DMS153 treated with DMSO at 0.1 percent for 48 hours (cell line): Measurements from ENCODE around the gene CPA1.
A peak's percentile ranks its signal among the peaks of the same experiment; 100 is the strongest.

Experiments used
- DNase-seq: peaks from one replicate; lab custom pipeline; 2025; ENCODE audit not compliant: unreplicated experiment; lab: John Stamatoyannopoulos, UW

The CPA1 gene

DNA sequence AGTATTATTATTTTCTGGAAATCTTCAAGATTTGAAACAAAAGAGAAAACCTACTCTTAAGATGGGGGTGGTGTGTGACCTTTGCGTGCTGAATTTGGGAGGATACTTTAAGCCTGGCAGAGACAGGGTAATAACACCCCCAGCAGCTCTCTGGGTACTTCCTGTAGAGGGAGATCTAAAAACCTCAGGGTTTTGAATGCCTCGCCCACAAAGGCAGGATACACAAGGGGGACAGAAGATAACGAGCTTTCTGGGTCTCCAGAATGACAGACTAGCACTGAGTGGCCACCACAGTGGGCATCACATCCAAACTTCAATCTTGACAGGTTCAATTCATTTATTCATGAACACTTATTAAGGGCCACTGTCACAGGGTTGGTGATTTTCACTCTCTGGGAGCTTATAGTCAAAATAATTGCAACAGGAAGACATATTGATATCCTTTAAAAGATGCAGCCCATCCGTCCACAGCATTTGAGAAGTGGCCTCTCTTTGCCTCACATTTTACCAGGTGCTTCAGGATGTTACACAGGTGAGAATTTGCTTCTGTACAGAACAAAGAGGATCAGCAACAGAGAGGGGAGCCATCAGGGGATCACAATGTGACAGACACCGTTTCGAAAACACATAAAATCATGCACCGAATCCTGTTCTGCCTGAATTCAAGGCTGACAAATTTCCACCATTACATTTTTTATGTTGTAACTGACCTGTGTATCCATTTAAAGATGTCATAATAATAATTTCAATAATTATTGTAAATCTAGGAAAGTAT is 14.3 kb downstream of the CPA1 start:
- no peak for DNase-seq

DNA sequence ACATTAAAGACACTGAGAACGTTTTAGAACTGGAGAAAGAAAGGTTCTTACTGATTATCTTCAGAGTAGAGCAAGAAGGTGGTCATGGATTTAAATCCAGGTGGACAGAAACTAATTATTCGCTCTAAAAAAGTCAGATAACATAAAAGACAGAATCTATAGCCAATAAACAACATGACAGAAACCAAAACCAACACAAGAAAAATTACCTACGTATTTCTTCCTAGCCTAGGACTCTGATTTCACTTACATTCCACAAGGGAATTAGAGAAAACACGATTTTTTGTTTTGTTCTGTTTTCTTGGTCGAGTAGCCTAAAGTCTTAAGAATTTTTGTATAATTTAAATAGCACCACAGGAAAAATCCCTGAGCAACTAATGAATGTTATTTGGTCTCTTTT is 15.1 kb downstream of the CPA1 start:
- DNase-seq, result no peak

DNA sequence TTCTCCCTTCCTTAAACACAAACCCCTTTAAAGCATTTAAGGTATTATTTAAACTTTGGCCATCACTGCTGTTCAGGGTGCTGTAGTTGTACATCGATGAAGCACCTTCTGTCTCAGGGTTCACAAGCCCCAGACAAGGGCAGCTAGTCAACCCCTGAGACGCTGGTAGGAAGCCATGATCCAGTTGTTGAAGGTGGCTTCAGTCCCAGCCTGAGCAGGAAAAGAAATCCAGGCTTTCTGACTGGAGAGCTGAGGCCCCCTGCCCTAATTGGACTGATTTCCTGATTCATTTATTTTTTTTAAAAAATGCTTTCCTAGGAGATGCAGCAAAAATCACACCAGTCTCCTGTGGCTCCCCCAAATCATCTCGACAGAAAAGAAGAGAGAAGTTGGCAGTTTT is 15.8 kb downstream of the CPA1 start:
- DNase-seq, result no peak

DNA sequence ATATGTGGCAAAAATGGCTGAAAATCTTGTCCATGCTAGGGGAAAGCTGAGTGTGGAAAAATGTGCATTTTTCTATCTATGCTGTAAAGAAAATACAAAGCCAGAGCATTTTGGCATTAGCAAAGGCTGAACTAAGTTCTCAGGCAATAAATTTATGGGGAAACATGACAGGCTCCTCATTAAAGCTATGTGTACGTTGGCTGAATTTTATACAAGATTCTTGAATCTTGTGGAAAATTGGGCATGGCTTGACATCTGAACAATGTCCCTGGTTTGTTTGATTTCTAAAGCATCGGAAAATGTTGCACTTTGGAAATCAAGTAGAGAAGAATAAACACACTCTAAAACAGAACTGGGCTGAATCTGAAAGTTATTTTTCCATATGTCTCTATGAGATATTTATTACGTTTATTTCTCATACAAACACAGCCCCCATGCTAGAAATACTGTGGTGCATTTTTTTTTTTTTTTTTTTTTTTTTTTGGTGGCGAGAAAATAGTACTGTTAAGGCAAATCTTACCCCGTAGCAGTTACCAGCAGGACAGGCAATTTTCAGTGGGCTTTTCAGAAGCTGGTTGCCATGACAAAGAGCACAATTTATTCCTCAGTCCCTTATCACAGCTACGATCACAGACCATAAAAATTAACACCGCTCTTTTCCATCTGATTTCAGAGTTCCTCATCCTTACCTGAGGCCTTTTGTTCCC is 16.9 kb downstream of the CPA1 start:
- DNase-seq, result no peak

DNA sequence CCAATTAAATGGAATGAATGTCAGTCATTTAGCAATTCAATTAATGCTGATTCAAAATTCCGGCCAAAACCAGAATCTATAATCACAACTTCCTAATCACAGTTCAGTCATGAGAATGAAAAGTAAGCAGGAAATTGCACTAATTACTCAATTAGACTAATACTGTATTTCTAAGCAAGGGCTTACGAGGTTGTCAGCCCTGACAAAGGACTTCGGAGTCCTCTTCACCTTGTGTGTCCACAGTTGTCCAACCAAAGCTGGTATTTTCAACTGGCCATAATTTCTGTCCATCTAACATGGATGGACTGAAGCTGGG is 17.4 kb downstream of the CPA1 start:
- DNase-seq, result no peak

DNA sequence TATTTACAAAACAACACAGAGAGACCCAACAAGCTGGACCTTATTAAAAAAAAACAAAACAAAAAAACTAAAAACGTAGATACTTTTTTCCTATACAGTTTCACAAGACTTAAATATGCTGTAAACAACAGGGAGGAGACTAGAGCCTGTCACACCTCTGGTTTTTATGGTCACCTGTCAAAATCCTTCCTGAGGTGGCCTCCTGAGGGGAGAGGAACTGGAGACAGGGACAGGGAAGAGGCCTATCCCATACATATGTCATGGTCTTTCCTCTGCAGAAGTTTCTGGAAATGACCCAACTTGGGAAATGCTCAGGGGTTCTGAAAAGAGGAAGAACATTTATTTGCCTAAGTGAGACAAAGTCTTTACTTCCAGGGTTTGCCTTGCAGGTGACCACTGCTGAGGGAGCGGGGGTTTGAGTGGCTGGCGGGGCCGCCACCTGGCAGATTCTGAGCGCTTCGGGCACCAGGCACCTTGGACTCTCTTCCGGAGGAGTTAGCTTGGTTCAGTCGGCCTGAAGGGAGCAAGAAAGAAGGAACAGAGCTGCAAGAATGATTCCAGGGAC is 18.3 kb downstream of the CPA1 start:
- DNase-seq, result no peak

DNA sequence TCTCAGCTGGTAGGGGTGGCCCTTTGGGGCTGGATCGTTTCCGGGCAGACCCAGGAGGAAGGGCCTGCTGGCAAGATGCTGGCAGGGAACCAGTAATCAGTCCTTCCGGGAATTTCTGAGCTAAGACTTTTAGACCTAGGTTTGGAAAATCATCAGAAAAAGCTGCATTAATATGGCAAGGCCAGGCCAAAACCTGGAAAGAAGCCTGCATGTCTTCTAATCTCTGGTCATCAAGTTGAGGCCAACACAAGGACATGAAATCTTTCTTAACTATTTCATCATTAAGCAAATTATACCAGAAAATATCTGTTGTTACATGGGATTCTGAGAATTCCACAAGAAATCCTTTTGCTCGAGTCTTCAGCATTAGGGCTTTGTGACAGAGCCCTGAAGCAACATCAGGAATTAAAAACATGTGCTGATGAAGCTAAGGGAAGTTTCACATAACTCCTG is 19.9 kb downstream of the CPA1 start:
- no peak for DNase-seq

DNA sequence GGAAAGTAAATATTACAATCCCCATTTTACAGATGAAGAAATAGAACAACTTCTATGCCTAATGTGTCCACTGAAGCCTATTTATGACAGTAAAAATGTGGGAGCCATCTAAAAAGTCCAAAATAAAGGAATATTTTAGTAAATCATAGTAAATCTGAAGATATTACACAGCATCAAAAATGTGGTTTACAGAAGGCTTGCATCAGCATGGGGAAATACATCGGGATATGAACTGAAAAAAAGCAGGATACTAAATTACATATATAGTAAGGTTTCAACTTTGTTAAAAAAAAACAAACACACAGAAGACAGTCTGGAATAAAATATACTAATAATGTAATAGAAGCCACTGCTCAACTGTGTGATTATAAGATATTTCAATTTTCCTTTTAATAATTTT is 20.8 kb downstream of the CPA1 start:
- no peak for DNase-seq

DNA sequence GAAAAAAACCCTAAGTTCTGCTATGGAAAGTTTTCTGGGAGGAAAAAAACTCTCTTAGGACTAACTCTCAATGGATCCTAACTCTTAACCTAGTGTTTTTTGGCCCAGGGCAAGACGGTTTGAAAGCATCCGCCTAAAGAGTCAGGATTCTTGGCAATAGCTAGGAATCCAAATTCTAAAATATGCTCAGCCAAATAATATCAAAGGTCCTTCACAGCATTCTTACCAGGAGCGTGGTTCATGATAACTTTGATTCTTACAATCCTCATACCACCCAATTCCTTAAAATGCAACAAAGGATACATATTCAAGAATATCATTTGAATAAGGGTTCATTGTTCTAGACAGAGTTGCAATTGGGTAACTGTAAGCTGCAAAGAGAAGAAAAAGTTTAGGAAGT is 21.3 kb downstream of the CPA1 start:
- DNase-seq, result no peak

DNA sequence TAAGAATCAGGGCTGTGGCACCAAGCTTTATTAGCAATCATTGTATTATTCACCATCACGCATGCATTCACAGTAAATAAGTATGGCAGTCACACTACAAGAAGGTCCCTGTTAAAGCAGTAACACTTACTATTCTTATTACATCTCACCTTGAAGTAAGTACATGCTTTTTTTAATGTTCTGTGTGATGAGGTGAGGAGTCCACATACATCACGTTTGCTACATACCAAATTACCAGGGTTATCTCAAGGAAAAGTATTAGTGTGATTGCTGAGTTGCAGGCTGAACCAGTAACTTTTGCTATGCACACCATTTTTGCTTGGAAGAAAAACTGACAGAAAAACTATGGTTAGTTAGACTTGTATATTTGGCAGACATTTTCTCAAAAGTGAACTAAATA is 24.7 kb downstream of the CPA1 start:
- no peak for DNase-seq

DNA sequence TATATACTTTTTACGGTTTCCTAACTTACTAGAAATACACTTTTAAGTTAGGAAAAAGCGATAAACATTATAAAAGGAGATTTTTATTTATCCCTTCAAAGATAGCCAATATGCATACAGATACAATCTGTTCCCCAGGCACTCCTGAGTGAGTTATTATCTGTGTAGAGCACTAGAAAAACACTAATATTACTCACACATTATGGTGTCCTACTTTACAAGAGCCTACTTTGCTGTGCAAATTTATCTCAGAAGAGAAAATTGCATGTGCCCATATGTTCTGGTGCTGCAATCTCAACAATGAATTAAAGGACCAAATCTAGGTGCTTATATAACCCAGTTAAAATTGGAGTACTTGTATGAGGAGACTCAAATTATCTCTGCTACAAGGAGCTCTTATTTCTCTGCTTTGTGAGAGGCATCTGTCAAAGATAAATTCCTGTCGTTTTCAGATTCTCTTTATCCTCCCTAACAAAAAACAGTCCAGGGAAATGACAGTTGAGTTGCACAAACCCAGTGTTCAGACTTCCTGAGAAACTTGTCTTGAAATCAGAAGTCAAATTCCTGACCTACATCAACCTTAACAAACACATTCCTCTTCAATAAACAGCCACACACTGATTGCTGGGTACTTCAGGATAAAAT is 28.9 kb downstream of the CPA1 start:
- no peak for DNase-seq

DNA sequence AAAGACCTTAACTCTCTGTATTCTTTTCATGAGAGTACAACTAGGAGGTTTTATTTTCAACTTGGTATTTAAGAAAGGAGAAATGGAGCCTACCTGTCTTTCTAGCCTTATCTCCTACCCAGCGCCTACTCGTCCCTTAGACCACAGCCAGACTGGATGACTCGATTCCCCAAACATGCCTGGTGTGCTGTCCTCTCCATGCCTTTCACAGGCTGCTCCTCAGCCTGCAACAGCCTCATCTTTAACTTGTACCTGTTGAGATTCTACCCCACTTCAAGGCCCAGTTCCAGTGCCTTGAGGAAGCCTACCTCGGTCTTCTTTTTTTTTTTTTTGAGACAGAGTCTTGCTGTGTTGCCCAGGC is 29.4 kb downstream of the CPA1 start:
- DNase-seq, result no peak

DNA sequence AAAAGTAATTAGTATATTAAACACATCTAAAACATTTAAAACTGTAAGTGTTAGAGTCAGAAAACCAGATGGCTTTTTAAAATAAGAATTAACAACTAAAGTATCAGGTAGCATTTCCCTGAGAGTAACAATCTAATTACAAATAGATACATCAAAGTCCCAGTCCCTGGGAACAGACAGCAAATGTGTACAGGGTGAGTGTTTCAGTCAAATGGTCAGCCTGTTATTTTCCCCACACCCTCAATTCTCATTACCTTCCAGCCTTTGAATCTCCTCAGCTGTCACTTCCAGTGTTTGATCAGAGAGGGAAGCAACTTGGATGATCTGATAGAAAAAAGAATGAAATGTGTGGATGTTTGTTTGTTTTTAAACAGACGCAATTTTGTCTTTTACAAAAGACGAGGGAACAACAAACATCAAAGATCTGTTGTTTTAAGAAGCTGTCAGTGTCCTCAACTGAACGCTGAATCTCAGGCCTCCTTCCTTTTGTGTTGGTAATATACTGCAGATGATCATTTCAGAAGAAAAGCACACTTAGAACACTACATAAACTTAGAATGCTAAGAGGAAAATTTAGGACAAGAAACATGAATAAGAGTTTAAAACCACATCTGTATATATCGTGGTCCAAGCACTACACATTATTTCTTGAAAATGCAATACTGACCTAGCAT is 30.7 kb downstream of the CPA1 start:
- no peak for DNase-seq

DNA sequence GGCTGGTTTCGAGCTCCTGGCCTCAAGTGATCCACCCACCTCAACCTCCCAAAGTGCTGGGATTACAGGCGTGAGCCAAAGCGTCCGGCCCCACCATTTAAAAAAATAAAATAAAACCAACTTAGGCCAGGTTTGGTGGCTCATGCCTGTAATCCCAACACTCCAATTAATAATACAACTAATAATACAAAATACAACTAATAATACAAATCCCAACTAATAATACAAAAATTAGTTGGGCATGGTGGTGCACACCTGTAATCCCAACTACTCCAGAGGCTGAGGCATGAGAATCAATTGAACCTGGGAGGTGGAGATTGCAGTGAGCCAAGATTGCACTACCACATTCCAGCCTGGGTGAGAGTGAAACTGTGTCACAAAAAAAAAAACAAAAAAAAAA is 32.9 kb downstream of the CPA1 start:
- no peak for DNase-seq

DNA sequence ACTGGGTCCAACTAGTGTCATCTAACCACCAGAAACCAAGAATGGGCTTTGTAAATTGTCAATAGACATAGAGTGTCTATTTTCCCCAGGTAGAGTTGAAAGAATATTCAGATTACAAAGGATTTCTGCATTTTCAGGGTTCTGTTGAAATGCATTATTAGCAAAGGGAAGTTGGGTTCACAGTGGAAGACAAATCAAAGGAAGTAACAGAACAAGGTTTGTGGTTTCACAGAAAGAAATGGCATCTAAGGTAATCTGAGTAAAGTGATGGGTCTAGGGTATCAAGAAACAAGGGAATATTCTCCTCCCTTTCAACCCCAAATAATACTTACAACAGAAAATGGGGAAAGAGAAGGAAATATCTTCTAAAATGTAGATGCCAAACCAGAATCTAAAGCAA is 34.7 kb downstream of the CPA1 start:
- DNase-seq, result no peak

DNA sequence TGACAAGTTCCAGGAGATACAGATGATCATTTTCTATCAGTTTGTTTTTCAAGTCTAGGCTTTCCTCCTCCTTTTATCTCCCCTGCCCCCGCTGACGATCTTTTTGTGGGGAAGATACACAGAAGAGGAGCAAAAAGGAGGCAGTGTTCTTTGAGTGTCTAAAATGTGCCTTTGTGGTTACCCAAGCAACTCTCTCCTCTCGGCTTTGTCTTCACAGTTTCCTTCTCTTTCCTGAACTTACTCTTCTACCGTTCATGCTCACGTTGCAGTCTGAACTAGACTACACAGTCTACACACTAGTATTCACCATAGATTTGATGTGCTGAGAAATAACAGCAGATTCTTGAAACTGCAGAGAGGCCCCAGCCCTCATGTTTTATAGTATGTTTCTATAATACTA is 36.9 kb downstream of the CPA1 start:
- no peak for DNase-seq

DNA sequence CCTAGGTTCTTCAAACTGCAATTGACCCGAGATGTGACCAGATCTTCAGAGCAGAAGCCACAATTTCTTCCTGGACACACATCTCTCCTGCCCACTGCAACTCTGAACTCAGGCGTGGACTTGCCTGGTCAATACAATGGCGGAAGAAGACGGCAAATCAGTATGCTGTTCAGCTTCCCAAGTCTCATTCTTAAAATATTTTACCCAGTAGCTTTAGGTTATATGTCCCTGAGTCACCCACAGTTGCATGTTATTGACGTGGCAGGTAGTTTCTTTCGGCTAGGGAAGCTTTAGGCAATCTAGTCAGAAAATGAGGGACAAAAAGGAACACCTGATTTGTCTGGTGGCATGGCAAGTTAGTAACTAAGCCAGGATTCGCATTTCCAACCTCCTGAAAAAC is 38.0 kb downstream of the CPA1 start:
- no peak for DNase-seq

DNA sequence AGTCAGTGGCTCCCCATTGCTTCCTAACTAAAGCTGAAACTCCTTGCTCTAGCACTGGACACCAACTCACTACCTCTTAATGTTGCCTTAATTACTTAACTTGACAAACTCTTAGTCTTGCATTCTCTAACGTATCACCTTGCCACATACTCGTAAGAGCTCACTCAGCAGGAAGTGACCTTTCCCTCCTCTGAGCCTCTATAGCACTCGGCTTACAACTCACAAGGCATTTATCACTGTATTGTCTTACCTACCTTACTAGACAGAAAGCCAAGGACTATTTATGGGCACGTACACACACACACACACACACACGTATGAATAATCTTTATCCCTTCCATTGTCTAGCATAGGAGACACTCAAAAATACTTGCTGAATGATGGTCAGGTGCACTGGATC is 39.4 kb downstream of the CPA1 start:
- DNase-seq, result no peak

DNA sequence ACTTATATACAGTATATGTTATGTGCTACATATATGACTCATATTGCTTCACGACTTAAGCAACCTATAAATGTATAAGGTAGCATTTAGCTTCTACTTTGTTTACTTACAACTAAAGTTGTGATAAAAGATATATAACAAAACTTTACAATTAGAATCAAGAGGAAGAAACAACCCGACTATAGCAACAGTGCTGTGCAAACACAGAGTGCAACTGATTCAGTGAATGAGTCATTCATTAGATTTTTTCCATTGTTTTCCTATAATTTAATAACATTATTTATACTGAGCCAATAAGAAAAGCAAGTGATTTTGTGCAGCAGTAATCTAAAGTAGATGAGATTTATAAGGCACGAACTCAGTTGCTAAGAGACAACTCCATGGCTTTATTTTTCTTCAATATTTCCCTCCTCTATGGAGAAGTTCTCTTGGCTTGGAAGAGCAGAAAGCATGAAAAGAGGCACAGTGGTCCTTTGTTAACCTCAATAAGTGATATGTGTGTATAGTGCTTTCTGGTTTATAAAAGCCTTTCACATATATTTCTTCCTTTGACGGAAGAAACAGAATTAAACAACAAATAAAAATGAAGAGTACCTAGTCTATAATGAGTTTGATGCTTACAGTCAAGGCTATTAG is 40.8 kb downstream of the CPA1 start:
- DNase-seq, result peak; percentile 79

DNA sequence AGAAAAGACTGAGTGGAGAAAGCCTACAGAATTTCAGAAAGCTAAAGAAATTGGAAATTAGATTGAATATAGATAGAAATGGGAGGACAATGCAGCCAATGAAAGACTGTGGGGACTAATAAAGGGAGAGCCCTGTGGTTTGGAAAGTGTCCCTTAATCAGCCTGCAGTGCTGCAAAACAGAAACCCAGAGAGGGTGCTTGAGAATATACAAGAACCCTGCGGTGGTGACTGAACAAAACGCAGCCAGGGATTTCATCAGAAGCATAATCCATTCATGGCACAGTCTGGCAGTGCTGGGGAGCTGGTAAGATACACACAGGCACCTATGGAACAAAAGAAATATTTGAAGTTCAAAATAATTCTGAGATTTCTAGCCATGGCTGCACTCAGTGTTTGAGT is 41.4 kb downstream of the CPA1 start:
- peak; percentile 84 for DNase-seq

DNA sequence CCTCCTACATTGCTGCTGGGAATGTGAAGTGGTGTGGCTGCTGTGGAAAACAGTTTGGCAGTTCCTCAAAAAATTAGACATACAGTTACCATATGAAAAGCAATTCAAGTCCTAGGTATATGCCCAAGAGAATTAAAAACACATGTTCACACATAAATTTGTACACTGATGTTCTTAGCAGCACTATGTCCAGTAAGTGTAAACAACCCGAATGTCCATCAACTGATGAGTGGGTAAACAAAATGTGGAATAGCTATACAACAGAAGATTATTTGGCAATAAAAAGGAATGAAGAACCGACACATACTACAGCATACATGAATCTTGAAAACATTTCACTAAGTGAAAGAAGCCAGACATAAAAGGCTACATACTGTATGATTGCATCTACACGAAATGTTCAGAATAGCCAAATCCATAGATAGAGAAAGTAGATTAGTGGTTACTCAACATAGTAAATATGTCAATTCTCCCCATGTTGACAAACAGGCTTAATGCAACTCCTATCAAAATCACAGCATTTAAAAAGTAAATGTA is 43.3 kb downstream of the CPA1 start:
- DNase-seq, result no peak
